Measurements from ENCODE around the gene YRDC.

The YRDC gene

DNA sequence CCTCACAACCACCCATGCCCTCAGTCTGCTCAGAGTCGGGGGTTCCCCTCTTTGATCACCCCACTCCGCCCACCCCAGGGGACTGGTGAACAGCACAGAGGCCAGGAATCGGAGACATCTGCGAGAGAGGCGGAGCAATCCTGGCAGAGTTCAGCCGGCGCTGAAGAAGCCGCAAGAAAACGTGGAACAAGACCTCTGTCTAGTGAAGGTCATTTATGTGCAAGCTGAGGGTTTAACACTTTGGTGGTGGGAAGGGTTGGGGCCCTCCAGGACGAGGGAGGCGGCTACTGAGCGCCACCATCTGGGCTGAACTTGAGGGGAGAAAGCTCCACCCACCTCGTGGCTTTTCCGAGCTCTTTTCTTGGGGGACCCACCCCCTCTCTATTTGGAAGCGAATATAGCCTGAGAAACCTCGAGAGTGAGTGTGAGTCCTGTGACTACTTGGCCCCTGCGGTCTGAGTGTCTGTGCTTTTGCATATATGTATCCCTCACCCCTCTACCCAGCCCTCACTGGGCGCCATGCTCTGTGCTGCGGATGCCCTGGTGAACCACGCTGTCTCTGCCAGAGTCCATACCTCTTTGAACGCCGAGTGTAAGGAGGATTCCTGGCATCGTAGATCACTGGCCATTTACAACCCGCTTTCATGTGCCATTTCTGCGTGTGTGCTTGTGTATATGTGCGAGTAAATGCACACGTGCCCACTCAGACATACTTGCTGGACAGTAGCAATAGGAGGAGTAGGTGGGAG is 41.9 kb downstream of the YRDC start:
- no peak for DNase-seq (ENCODE audit: low spot score)

DNA sequence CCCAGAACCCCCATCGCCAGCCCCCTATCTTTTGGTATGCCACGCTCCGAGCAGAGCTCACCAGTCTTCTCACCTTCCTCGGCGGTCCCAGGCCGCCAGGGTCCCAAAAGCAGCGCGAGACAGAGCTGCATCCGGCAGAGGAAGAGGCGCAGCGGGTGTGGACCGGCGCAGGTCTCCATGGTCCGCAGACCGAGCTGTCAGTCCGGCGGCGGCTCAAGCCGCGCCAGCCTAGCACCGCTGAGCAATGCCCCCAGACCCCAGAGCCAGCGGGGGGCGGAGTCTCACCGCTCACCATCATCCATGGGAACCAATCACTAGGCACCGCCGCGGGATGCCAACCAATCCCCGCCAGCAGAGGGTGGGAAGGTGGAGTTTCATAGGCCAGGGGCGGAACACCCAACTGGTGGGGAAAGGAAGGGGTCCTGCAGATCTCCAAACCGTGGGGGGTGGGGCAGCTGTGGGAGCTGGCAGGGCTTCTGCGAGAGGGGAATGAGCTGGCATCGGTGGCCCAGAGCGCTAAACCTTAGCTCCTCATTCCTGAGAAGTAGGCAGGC is 43.0 kb downstream of the YRDC start, which contains the start of gene EPHA10:
Gene EPHA10, minus strand, starts transcription at position 233 of the 554 bp plus-strand sequence. Its CDS starts 54 bp downstream, at position 179.
- DNase-seq (ENCODE audit: low spot score), result no peak

DNA sequence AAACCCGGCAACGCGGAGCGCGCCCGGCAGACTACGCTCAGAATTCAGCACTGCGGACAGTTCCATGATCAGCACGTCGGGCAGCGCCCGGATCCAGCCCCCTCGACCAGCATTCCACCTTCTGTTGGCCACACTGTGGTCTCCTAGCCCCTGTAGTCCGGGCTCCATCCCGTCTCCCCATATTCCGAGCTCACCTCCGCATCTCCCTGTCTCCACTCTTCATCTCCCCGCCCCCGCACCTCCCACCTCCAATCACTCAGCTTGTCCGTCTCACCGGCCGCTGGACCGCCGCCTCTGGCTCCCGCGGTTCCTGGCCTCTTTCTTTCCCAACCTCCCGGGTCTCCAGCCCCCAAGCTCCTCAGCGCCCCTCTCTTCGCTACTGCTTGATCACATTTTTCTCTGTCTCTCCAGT is 43.6 kb downstream of the YRDC start:
- peak; percentile 14 for DNase-seq (ENCODE audit: low spot score)

DNA sequence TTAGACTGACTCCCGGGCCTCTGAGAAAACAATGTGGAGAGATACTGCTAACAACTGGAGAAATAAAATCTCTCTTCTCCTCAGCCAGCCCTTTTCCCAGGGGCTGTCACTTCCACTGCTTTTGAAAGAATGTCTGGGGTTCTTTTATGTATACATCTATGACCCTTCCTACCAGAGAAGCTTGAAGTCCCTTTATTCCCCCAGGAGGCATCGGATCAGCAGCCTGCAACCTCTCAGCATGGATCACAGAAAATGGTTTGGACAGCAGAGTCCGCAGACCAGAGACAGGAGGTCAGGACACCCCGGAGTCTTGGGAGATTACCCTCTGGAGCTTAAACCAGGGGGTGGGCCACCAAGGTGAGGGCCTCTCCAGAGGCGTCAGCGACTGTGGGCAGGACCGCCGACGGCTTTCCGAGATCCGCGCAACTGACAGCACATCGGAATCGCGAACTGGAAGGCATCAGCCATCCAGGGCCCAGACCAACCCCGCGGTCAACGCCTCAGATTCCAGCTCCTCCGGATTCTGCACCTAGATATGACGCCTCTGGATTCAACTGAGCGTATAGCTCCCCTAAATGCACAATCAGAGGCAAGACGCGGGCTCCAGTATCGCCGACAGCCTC is 44.1 kb downstream of the YRDC start:
- no peak for DNase-seq (ENCODE audit: low spot score)

DNA sequence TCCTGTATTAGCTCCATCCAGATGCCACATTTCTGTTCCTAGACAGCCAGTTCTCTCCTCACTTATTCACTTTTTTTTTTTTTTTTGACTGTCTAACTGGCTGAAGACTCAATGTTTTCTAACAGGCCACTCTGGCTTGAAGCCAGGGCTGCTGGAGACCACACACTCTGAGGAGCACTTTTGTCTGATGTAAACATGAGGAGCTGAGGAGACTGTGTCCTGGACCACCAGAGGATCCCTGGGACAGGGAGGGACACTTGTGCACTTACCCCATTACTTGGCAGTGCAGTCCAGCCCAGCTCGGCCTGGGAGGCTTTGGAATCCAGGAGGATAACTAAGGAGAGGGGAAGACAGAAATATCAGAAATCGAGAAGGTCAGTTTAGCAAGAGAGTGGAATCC is 45.5 kb downstream of the YRDC start:
- no peak for DNase-seq (ENCODE audit: low spot score)

DNA sequence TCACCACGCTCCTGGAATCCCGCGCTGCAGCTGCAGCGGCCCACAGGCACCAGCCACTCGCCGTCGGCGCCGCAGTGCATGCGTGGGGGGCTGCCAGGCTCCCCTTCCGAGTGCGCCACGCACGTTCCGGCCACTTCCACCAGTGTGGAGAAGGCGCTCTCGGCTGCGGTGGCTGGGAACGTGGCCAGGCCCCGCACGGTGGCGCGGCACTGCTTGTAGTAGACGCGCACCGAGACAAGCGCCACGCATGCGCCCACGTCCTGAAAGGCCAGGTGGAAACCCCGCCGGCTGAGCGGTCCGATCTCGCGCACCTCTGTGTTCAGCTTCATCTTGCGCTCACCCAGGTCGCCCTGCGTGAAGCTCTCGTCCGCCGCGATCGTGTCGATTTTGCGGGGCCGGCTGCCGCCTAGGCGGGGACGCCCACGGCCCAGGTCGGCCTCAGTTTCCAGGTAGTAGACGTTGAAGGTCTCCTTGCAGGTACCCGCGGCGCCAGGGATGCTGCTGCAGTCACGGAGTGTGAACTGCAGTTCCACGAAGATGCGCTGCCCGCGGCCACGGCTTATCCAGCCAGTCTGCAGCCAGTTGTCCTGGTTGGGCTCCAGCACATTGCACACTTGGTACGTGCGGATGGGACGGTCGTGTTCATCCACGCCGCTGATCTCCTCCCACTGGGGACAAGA is 46.5 kb downstream of the YRDC start:
- DNase-seq (ENCODE audit: low spot score), result no peak

DNA sequence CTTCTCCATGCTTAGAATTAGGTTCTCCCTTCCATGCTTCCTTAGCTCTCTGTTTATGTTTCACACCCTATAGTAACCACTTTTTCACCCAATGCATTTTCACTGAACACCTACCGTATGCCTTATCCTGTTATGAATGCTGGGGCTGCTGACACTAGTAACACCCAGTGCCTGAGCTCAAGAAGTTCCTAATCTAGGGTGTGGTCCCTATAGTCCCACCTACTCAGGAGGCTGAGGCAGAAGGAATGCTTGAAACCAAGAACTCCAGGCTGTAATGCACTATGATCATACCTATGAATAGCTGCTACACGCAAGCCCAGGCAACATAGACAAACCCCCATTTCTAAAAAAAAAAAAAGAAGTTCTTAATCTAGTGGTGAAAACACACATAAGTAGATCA is 48.6 kb downstream of the YRDC start:
- DNase-seq (ENCODE audit: low spot score), result no peak

DNA sequence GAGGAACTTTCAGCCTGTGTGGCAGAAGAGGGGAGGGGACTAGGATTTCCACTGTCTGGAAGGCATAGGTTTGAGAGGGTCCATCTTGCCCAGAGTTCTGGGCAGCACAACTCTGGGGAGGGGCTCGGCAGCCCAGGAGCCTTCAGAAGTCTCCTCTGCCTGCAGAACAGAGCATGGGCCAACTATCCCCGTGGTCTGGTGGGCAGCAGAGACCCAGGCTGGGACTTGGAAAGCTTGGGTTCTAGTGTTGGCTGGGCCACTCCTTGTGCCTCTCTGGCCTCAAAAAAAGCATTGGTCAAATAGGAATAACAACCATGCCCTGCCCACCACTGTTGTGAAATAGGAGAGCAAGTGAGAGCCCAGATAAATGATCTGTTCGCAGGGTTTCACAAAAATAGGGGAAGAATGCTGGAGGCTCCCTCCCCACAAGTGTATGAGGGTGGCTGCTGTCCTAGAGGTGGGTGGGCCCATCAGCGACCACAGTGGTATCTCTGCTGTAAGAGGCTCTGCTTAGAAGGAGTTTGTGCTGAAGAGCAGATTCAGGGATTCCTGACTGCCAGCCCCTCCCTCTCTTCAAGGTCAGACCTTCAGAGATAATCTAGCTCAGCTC is 52.0 kb downstream of the YRDC start:
- no peak for DNase-seq (ENCODE audit: low spot score)

DNA sequence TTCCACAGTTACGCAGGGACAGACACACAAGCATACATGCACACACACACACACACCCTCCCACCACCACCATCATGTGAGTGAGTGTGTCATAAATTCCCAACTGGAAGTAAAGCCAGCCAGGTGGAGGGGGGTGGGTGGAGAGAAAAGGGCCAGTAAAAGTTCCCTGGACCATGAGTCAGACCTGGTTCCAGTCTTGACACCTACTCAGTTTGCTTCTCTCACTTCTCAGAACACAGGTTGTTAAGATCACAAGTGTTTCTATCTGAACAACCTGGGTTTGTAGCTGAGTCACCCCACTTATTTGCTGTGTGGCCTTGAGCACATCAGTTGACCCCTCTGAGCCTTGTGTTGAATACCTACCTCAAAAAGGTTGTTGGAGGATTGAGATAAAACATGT is 52.7 kb downstream of the YRDC start:
- no peak for DNase-seq (ENCODE audit: low spot score)

DNA sequence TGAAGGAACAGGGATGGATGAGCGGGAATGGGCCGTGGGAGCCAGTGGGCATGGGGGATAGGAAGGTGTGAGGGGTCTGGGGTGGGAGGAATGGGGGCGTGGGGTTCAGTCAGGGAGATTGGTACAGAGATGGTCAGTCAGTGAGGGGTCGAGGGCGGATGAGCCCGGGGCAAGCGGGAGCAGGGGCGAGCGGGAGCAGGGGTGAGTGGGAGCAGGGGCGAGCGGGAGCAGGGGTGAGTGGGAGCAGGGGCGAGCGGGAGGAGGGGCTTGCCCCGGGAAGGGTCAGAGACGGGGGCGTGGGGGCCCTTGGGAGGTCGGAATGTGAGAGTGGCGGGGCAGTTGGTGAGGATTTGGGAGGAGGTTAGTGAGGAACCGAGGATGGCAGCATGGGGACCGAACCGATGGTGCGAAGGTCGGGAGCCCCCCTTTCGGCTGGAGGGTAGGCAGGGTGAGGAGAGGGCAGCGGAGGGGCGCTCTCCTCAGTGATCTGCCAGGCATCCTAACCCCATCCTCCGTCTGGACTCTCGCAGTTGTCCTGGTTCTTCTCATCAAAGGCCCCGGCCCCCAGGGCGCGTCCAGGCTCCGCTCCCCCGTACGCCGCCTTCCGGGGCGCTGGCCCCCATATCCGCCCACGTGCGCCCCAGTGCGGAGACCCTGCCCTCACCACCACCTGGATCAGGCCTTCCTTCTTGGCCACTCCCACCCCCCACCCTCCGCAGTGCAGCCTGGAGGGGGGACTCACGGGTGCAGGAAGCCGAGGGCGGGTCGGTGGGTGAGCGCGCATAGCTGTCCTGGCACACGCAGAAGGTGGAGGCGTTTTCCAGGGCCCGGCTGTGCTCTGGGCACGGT is 54.3 kb downstream of the YRDC start:
- no peak for DNase-seq (ENCODE audit: low spot score)
